ENCODE measurements around the gene FURIN.
"Not testable (repeated sequence)": the region's sequence is repeated elsewhere in the genome, so short reads cannot be mapped to it uniquely, and the experiment has no call there.

The FURIN gene

GRCh38 chr15:90838544-90838943, 29.8 kb upstream of the FURIN start:
- H3K4me3 ChIP-seq: no peak overlapping the region
- peaks cover 52 to 84% (median 61%) of the 10 kb centered on the region in 10 experiments for H3K4me1 ChIP-seq
- no peaks in the 10 kb centered on the region for H4K20me1 ChIP-seq
- H3K36me3 ChIP-seq: no peaks in the 10 kb centered on the region; a peak in 1 of 22 replicates
- H3K4me2 ChIP-seq: peak overlapping the region; percentile 83 to 98 (median 90)
- H3K27ac ChIP-seq: peak overlapping the region in 2 of 11 experiments; percentile 8 to 17; a peak in 5 of 22 replicates
- no peaks in the 10 kb centered on the region for H3K27me3 ChIP-seq
- peak overlapping the region in 6 of 11 experiments; percentile 4 to 48 (median 29); a peak in 5 of 22 replicates for H3K9ac ChIP-seq
- H3K9me3 ChIP-seq (replicated peaks in 1 of 11): no peaks in the 10 kb centered on the region
- TF ChIP-seq Cebpa-rat (IDR thresholded peaks at IDR 0.05): no peak

GRCh38 chr15:90839187-90840071, 29.0 kb upstream of the FURIN start:
- Histone ChIP-seq H3K4me2 (peak overlapping the region; percentile 83 to 98 (median 90)), H3K36me3 (no peaks in the 10 kb centered on the region; a peak in 1 of 22 replicates)

GRCh38 chr15:90840157-90840855, 28.1 kb upstream of the FURIN start:
- peak overlapping the region; percentile 83 to 98 (median 90) for H3K4me2 ChIP-seq
- peaks cover 66 to 86% (median 77%) of the 10 kb centered on the region in 10 experiments for H3K4me1 ChIP-seq
- H3K27me3 ChIP-seq: no peaks in the 10 kb centered on the region
- H3K27ac ChIP-seq: peak overlapping the region; percentile 66 to 93 (median 81); a peak in 21 of 22 replicates
- H3K36me3 ChIP-seq: no peaks in the 10 kb centered on the region; a peak in 1 of 22 replicates
- H3K4me3 ChIP-seq: peak overlapping the region; percentile 31 to 65 (median 54)
- H3K9ac ChIP-seq: peak overlapping the region; percentile 69 to 86 (median 79)
- H4K20me1 ChIP-seq: peaks cover 0 to under 1% (median 0%) of the 10 kb centered on the region in 11 experiments; a peak in 2 of 22 replicates
- 0 out of 22 replicates have a peak, but pooled peaks of 2 of the 11 experiments have one; percentile 9 to 26 for TF ChIP-seq Cebpa-rat (IDR thresholded peaks at IDR 0.05)
- H3K9me3 ChIP-seq (replicated peaks in 1 of 11): no peaks in the 10 kb centered on the region

More at GRCh38 chr15:90839187-90840071, 29.0 kb upstream of the FURIN start:
- TF ChIP-seq Cebpa-rat (IDR thresholded peaks at IDR 0.05): no peak
- Histone ChIP-seq H3K9me3 (replicated peaks in 1 of 11) (no peaks in the 10 kb centered on the region), H3K27ac (peak overlapping the region; percentile 66 to 93 (median 81)), H3K4me3 (peak overlapping the region; percentile 31 to 65 (median 54)), H3K27me3 (no peaks in the 10 kb centered on the region), H3K4me1 (peaks cover 57 to 86% (median 69%) of the 10 kb centered on the region in 10 experiments), H3K9ac (peak overlapping the region; percentile 69 to 86 (median 79)), H4K20me1 (no peaks in the 10 kb centered on the region)

GRCh38 chr15:90840954-90841353, 27.4 kb upstream of the FURIN start:
- H3K4me2 ChIP-seq: peak overlapping the region; percentile 83 to 98 (median 90); a peak in 21 of 22 replicates
- H3K36me3 ChIP-seq: no peaks in the 10 kb centered on the region; a peak in 1 of 22 replicates
- no peaks in the 10 kb centered on the region for H3K9me3 ChIP-seq (replicated peaks in 1 of 11)
- H4K20me1 ChIP-seq: peaks cover 0 to 7% (median 0%) of the 10 kb centered on the region in 11 experiments; a peak in 2 of 22 replicates
- peaks cover 72 to 86% (median 77%) of the 10 kb centered on the region in 10 experiments for H3K4me1 ChIP-seq
- no peak overlapping the region for H3K4me3 ChIP-seq
- 0 out of 22 replicates have a peak overlapping the region, but pooled peaks of 1 of the 11 experiments have one; percentile 78 for H3K27ac ChIP-seq
- H3K9ac ChIP-seq: 0 out of 22 replicates have a peak overlapping the region, but pooled peaks of 1 of the 11 experiments have one; percentile 25
- TF ChIP-seq Cebpa-rat (IDR thresholded peaks at IDR 0.05): no peak
- no peaks in the 10 kb centered on the region for H3K27me3 ChIP-seq

GRCh38 chr15:90844696-90845095, 23.7 kb upstream of the FURIN start:
- Histone ChIP-seq H3K9ac (peak overlapping the region; percentile 34 to 67 (median 58); a peak in 19 of 22 replicates), H3K27ac (peak overlapping the region in 10 of 11 experiments; percentile 53 to 80 (median 72); a peak in 21 of 22 replicates), H3K27me3 (no peaks in the 10 kb centered on the region), H3K4me3 (0 out of 20 replicates have a peak overlapping the region, but pooled peaks of 1 of the 10 experiments have one; percentile 19), H3K4me1 (peaks cover 34 to 60% (median 43%) of the 10 kb centered on the region in 10 experiments), H4K20me1 (peaks cover 0 to 7% (median 0%) of the 10 kb centered on the region in 11 experiments; a peak in 2 of 22 replicates), H3K36me3 (no peaks in the 10 kb centered on the region; a peak in 2 of 22 replicates), H3K4me2 (peak overlapping the region; percentile 46 to 89 (median 70)), H3K9me3 (replicated peaks in 1 of 11) (no peaks in the 10 kb centered on the region)
- no peak for TF ChIP-seq Cebpa-rat (IDR thresholded peaks at IDR 0.05)

- Histone ChIP-seq H3K4me1 (peaks cover 28 to 54% (median 37%) of the 10 kb centered on the region in 10 experiments), H3K4me3 (peak overlapping the region in 1 of 10 experiments; percentile 19; a peak in 1 of 20 replicates), H3K9me3 (replicated peaks in 1 of 11) (no peaks in the 10 kb centered on the region), H3K4me2 (peak overlapping the region; percentile 46 to 89 (median 70)), H3K27ac (peak overlapping the region; percentile 30 to 80 (median 72); a peak in 21 of 22 replicates), H3K27me3 (0 out of 22 replicates have a peak, but pooled peaks cover 0 to under 1% (median 0%) of the 10 kb centered on the region in 11 experiments), H3K36me3 (peaks cover 0 to under 1% (median 0%) of the 10 kb centered on the region in 11 experiments; a peak in 3 of 22 replicates), H4K20me1 (peaks cover 0 to 7% (median 0%) of the 10 kb centered on the region in 11 experiments; a peak in 2 of 22 replicates), H3K9ac (peak overlapping the region; percentile 39 to 67 (median 58); a peak in 19 of 22 replicates)
- TF ChIP-seq Cebpa-rat (IDR thresholded peaks at IDR 0.05): peak in 2 of 11 experiments; percentile 8 to 26; a peak in 1 of 22 replicates
Measured at GRCh38 chr15:90845201-90845949, 23.0 kb upstream of the FURIN start.

GRCh38 chr15:90849424-90849823, 19.0 kb upstream of the FURIN start:
- H3K4me3 ChIP-seq; H3K27me3 ChIP-seq; H3K4me2 ChIP-seq; H3K9me3 ChIP-seq (replicated peaks in 1 of 11); H3K9ac ChIP-seq; H3K36me3 ChIP-seq; H3K27ac ChIP-seq: not testable (repeated sequence)
- Histone ChIP-seq H4K20me1 (peaks cover 0 to 14% (median 4%) of the 10 kb centered on the region in 11 experiments; a peak in 6 of 22 replicates), H3K4me1 (peaks cover 46 to 69% (median 54%) of the 10 kb centered on the region in 10 experiments)
